Measurements from ENCODE around the gene ARMC6.
A peak's percentile ranks its signal among the peaks of the same experiment; 100 is the strongest.

Gene ARMC6

DNA sequence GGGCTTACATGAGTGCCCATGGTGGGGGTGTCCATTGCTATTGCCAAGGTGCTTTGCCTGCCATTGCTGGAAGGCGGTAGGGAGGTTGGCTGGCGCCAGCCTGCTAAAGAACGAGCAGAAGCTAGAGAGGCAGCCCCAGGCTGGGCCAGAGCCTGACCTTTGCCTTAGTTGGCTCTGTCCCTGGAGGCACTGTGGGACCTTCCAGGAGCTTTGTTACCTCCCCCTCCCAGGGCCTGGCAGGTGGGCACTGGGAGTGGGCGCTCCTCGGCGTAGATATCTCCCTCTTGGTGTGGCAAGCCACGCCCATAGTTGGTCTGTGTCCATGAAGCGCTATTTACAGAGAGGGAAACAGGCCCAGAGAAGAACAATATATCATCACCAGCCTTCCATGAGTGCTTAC lies 28.1 kb downstream of the ARMC6 start:
- no peak for TF ChIP-seq EZH2phosphoT487 (IDR thresholded peaks at IDR 0.05; ENCODE audit: borderline replicate concordance, low read length)
- TF ChIP-seq, protein P1, sequence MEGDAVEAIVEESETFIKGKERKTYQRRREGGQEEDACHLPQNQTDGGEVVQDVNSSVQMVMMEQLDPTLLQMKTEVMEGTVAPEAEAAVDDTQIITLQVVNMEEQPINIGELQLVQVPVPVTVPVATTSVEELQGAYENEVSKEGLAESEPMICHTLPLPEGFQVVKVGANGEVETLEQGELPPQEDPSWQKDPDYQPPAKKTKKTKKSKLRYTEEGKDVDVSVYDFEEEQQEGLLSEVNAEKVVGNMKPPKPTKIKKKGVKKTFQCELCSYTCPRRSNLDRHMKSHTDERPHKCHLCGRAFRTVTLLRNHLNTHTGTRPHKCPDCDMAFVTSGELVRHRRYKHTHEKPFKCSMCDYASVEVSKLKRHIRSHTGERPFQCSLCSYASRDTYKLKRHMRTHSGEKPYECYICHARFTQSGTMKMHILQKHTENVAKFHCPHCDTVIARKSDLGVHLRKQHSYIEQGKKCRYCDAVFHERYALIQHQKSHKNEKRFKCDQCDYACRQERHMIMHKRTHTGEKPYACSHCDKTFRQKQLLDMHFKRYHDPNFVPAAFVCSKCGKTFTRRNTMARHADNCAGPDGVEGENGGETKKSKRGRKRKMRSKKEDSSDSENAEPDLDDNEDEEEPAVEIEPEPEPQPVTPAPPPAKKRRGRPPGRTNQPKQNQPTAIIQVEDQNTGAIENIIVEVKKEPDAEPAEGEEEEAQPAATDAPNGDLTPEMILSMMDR (IDR thresholded peaks at IDR 0.05; ENCODE audit: low read depth, low read length, poor library complexity, severe bottlenecking) = no peak
- peaks cover 10% of the 10 kb centered on the region for H3F3A ChIP-seq (ENCODE audit: control insufficient read depth, insufficient read depth)
- H3K9me2 ChIP-seq (replicated peaks; ENCODE audit: control insufficient read depth, low read length) = no peaks in the 10 kb centered on the region
- H3K4me1 ChIP-seq (ENCODE audit: control insufficient read depth, low read length) = peaks cover 29% of the 10 kb centered on the region
- no peak overlapping the region for H3K4me3 ChIP-seq (ENCODE audit: low read length)
- H3K27ac ChIP-seq (ENCODE audit: low read depth, low read length) = no peak overlapping the region
- H3K4me2 ChIP-seq (ENCODE audit: low read length) = no peak overlapping the region
- no peaks in the 10 kb centered on the region for H3K27me3 ChIP-seq (ENCODE audit: control insufficient read depth, low read length)
- peaks cover 20% of the 10 kb centered on the region for H3K36me3 ChIP-seq (ENCODE audit: control insufficient read depth, low read length)
- H3K9me3 ChIP-seq (ENCODE audit: control insufficient read depth, insufficient read depth, low read length) = no peaks in the 10 kb centered on the region
- no peaks in the 10 kb centered on the region for H4K20me1 ChIP-seq (ENCODE audit: control insufficient read depth, insufficient read depth, low read depth, low read length)
- peaks cover 21% of the 10 kb centered on the region for H3K79me2 ChIP-seq (ENCODE audit: control insufficient read depth, low read length)

- H3K27ac ChIP-seq (ENCODE audit: low read depth, low read length) = peak overlapping the region; percentile 3; the same call in 1 of the 2 replicates
- H3K79me2 ChIP-seq (ENCODE audit: control insufficient read depth, low read length) = peaks cover 31% of the 10 kb centered on the region
- TF ChIP-seq, protein P1 (IDR thresholded peaks at IDR 0.05; ENCODE audit: low read depth, low read length, poor library complexity, severe bottlenecking) = no peak
- no peak for TF ChIP-seq EZH2phosphoT487 (IDR thresholded peaks at IDR 0.05; ENCODE audit: borderline replicate concordance, low read length)
- H3K36me3 ChIP-seq (ENCODE audit: control insufficient read depth, low read length) = peaks cover 9% of the 10 kb centered on the region
- peak overlapping the region; percentile 89 for H3K4me2 ChIP-seq (ENCODE audit: low read length)
- peaks cover 20% of the 10 kb centered on the region for H3F3A ChIP-seq (ENCODE audit: control insufficient read depth, insufficient read depth)
- no peaks in the 10 kb centered on the region for H4K20me1 ChIP-seq (ENCODE audit: control insufficient read depth, insufficient read depth, low read depth, low read length)
- peaks cover 40% of the 10 kb centered on the region for H3K4me1 ChIP-seq (ENCODE audit: control insufficient read depth, low read length)
- H3K4me3 ChIP-seq (ENCODE audit: low read length) = peak overlapping the region; percentile 83
- H3K9me2 ChIP-seq (replicated peaks; ENCODE audit: control insufficient read depth, low read length) = no peaks in the 10 kb centered on the region
- no peaks in the 10 kb centered on the region for H3K9me3 ChIP-seq (ENCODE audit: control insufficient read depth, insufficient read depth, low read length)
- no peaks in the 10 kb centered on the region for H3K27me3 ChIP-seq (ENCODE audit: control insufficient read depth, low read length)
These were observed 29.2 kb downstream of the ARMC6 start for GRCh38 chr19:19062454-19063182.

DNA sequence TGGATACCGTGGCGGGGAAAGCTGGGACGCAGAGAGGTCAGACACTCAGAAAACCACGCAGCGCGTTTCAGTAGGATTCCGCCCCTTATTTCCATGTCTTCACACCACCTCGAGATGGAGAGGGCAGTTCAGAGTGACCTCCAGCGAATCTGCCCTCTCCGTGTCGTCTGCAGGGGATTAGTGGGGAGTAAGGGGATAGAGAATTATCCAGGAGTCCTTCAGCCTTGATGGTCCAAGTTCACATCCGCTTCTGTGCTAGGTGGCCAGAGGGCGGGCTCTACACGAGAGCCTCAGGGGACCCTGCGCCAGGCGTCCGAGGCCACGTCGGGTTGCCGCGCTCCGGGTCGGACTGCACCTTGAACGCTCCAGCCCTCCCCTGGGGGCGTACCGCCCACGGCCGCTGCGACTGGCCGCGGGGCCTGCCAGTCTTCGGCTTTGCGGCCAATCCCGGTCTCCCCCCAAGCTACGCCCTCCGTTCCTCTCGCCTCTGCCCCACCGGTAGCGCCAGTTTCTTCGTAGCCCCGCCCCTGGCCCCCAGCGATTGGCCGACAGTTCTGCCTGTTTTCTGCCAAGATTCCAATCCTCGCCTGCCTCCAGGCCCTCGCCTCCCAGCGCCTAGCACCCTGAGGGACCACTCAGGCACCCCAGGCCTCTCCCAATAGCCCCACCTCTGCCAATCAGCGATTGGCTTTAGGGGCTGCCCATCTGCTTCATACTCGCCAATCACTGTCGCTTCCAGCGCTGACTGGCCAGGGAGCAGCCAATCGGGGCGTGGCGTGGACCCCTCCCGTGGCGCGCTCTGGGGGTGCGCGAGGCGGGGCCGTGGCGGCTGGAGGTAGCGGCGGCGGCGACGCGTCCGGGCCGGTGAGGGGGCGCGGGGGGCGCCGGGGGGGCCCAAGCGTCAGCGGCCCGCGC lies 30.0 kb downstream of the ARMC6 start, which contains the start of gene SLC25A42:
TSS of gene SLC25A42 (plus strand) at position 812 of the 915 bp plus-strand sequence. CDS start 32,131 bp downstream, outside the sequence.
- Histone ChIP-seq H3F3A (ENCODE audit: control insufficient read depth, insufficient read depth) (peaks cover 23% of the 10 kb centered on the region), H3K4me2 (ENCODE audit: low read length) (peak within 1 kb of the TSS; percentile 89), H3K9me3 (ENCODE audit: control insufficient read depth, insufficient read depth, low read length) (no peaks in the 10 kb centered on the region), H3K4me1 (ENCODE audit: control insufficient read depth, low read length) (peaks cover 48% of the 10 kb centered on the region), H3K27ac (ENCODE audit: low read depth, low read length) (peak within 1 kb of the TSS; percentile 69), H3K79me2 (ENCODE audit: control insufficient read depth, low read length) (peaks cover 39% of the 10 kb centered on the region), H3K36me3 (ENCODE audit: control insufficient read depth, low read length) (peaks cover under 1% of the 10 kb centered on the region), H3K9me2 (replicated peaks; ENCODE audit: control insufficient read depth, low read length) (no peaks in the 10 kb centered on the region), H3K27me3 (ENCODE audit: control insufficient read depth, low read length) (no peaks in the 10 kb centered on the region), H3K4me3 (ENCODE audit: low read length) (peak within 1 kb of the TSS; percentile 83), H4K20me1 (ENCODE audit: control insufficient read depth, insufficient read depth, low read depth, low read length) (no peaks in the 10 kb centered on the region)
- TF ChIP-seq, protein P1 (IDR thresholded peaks at IDR 0.05; ENCODE audit: low read depth, low read length, poor library complexity, severe bottlenecking) = no peak
- TF ChIP-seq EZH2phosphoT487 (IDR thresholded peaks at IDR 0.05; ENCODE audit: borderline replicate concordance, low read length) = no peak

Data from DOHH2 (cell line).